AML-193 (cell line): ENCODE measurements around the gene PEMT.
"Not testable (repeated sequence)": the region's sequence is repeated elsewhere in the genome, so short reads cannot be mapped to it uniquely, and the experiment has no call there.

Experiments
- DNase-seq, 2 experiments: peaks; one replicate each; lab custom pipeline; 2025; lab: John Stamatoyannopoulos, UW

Gene PEMT, protein sequence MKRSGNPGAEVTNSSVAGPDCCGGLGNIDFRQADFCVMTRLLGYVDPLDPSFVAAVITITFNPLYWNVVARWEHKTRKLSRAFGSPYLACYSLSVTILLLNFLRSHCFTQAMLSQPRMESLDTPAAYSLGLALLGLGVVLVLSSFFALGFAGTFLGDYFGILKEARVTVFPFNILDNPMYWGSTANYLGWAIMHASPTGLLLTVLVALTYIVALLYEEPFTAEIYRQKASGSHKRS

DNA sequence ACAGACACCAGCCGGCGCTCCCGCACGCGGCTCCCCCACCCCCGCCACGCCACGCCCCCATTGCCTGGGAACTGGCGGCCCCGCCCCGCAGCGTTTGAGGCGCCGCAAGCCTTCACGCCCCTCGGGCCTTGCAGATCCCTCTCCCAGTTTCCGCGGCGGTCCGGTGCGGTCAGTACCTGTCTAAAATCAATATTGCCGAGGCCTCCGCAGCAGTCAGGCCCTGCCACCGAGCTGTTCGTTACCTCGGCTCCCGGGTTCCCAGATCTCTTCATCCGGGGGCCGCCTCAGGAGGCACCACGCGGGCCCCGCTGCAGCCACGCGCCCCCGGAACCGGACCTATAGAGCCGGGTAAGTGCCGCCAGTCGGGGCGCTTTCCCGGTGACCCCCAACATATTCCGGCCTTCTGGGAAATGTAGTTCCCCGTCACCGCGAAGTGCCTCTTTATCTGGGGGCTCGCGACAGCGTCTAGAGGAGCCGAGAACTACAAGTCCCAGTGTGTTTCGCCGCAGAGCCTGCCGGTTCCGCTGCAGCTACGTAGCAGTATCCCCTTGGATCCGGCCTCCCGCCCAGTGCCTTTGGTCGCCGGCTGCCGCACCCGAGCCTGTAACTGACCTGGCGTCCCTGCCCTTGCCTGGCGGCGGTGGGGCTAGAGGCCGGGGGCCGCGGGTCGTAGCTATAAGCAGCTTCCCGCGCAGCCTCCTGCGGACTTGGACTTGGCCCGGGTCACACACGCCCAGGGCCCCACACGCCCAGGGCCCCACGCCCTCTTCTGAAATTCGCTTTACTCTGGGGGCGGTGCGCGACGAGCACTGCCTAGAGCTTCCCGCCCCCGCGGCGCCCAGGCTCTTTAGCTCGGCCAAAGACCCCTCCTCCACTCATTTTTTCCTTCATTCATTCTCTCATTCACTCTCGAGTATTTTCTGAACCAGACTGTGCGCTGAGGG lies at the start of gene PEMT:
Gene PEMT (minus strand): TSS at position 354 of the 944 bp plus-strand sequence. CDS start 82 bp downstream, at position 272.
- peak; percentile 73 to 75 for DNase-seq

DNA sequence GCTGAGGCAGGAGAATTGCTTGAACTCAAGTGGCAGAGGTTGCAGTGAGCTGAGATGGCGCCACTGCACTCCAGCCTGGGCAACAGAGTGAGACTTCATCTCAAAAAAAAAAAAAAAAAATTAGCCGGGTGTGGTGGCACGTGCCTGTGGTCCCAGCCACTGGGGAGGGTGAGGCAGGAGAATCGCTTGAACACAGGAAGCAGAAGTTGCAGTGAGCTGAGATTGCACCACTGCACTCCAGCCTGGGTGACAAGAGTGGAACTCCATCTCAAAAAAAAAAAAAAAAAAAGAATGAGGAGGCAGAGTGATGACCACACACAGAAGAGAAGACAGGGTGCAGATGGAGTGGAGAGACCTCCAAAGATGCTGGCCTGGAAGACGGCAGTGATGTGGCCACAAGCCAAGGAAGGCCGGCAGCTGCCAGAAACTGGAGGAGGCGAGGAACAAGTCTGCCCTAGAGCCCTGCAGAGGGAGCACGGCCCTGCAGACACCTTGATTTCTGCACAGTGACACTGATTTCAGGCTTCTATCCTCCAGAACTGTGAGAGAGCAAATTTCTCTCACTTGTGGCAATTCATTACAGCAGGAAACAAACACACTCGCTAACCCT lies 48.3 kb upstream of the PEMT start:
- DNase-seq: not testable (repeated sequence)

DNA sequence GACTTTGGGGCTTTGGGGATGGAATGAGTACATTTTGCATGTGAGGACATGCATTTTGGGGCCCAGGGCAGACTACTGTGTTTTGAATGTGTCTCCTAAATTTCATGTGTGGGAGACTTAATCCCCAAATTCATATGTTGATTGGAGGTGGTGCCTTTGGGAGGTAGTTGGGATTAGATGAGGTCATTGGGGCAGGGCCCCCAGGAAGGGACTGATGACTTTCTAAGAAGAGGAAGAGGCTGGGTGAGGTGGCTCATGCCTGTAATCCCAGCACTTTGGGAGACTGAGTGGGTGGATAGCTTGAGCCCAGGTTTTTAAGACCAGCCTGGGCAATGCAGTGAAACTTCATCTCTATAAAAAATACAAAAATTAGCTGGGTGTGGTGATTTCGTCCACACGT lies 47.0 kb upstream of the PEMT start:
- DNase-seq: no peak

DNA sequence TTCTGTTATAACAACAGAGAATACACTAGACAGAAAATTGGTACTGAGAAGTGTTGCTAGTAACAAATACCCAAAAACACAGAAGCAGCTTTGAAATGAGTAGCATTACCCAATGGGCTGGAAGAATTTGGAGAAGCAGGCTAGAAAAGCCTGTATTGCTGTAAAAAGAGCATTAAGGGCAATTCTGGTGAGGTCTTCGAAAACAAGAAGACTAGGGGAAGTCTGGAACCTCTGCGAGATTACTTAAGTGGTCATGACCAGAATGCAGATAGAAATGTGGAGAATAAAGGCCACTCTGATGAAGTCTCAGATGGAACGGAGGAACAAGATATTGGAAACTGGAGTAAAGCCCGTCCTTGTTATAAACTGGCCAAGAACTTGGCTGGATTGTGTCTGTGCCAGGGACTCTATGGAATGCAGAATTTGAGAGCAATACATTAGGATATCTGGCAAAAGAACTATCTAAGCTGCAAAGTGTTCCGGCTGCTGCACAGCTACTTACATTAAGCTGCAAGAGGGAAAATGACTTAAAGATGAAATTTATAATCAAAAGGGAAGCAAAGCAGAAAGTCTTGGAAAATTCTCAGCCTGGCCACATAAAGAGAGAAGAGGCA lies 44.9 kb upstream of the PEMT start:
- no peak for DNase-seq

DNA sequence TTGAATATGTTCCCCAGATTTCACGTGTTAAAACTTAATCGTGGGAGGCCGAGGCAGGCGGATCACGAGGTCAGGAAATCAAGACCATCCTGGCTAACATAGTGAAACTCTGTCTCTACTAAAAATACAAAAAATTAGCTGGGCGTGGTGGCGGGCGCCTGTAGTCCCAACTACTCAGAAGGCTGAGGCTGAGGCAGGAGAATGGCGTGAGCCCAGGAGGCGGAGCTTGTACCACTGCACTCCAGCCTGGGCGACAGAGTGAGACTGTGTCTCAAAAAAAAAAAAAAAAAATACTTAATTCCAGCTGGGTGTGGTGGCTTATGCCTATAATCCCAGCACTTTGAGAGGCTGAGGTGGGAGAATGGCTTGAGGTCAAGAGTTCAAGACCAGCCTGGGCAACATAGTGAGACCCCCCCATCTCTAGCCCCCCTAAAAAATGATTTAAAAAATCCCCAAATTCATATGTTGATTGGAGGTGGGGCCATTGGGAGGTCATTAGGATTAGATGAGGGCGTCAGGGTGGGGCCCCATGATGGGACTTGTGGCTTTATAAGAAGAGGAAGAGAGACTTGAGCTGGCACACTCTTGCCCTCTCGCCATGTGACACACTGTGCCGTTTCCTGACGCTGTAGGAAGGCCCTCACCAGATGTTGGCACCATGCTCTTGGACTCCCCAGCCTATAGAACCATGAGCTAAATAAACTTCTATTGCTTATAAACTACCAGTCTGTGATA lies 44.2 kb upstream of the PEMT start:
- not testable (repeated sequence) for DNase-seq

DNA sequence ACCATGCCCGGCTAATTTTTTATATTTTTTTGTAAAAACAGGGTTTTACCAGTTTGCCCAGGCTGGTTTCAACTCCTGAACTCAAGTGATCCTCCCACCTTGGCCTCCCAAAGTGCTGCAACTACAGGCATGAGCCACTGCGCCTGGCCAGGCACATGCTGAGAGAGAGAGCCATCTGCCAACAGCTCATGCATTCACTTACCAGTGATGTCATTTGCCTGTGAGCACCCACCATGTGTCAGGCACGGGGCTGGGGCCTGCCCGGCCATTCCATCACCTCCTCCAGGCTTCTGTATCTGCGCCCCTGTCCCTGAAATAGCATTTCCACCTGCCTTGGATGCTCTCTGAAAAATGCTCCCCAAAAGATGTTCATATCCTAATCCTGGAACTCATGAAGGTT lies 43.6 kb upstream of the PEMT start:
- DNase-seq: no peak

DNA sequence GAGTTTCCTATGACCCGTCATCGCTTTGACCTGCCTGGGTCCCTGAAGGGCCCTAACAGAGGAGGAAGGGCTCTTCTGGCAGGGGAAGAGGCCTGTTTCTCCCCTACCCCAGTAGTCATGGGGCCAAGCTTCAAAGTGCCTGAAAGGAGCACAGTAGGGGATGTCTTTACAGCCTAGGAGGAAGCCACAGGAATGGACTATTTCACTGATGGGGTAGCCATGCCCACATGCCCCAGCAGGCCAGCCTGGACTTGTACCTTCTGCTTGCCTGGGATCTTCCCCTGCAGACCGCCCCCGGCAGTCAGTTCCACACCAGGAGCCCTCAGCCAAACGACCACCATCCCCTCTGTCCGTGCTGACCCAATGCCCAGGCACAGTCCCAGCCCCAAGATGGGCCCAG lies 41.8 kb upstream of the PEMT start:
- DNase-seq: no peak

DNA sequence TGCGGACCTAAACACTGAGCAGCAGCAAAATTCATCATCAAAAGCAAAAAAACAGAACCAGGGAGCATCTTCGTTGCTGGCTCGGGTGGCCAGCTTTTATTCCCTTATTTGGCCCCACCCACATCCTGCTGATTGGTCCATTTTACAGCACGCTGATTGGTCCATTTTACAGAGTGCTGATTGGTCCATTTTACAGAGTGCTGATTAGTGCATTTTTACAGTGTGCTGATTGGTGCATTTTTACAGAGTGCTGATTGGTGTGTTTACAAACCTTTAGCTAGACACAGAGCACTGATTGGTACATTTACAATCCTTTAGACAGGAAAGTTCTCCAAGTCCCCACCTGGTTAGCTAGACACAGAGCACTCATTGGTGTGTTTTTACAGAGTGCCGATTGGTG lies 41.2 kb upstream of the PEMT start:
- DNase-seq: not testable (repeated sequence)

DNA sequence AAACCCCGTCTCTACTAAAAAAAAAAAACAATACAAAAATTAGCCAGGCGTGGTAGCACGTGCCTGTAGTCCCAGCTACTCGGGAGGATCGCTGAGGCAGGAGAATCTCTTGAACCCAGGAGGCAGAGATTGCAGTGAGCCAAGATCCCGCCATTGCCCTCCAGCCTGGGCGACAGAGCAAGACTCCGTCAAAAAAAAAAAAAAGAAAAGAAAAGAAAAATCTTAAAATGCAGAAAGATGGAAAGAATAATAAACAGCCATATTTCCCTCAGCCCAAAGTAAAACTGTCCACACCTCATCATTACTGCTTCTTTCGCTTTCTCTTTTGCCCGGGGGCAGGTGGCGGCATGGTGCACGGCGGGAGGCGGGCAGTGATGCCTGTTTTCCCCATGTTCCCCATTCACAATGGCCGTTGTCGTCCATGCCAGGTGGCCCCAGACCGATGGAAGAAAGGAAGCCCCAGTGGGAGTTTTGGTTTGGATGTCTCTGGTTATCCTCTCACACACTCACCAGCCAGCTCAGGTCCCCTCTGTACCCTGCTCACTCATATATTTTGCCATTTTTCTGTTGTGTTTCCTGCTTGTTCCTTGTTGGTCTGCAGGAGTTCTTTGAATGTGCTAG lies 37.0 kb upstream of the PEMT start:
- no peak for DNase-seq

DNA sequence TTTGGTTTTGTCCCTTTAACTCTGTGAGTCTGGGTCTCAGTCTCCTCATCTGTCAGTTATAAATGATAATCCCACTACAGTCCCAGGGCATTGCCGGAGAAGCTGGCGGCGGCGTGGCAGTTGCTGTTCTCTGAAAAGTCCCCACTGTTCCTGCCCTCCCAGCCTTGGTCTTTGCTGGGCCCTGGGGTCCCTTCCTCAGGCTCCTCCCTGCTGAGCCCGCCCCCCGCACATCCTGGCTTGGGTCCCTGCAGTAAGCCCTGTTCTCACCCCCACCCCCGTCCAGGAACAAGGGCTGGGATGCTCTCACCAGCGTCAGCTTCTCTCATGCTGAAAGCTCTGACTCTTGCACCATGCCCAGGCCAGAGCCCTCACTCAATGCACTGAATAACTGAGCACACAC lies 35.3 kb upstream of the PEMT start:
- no peak for DNase-seq

DNA sequence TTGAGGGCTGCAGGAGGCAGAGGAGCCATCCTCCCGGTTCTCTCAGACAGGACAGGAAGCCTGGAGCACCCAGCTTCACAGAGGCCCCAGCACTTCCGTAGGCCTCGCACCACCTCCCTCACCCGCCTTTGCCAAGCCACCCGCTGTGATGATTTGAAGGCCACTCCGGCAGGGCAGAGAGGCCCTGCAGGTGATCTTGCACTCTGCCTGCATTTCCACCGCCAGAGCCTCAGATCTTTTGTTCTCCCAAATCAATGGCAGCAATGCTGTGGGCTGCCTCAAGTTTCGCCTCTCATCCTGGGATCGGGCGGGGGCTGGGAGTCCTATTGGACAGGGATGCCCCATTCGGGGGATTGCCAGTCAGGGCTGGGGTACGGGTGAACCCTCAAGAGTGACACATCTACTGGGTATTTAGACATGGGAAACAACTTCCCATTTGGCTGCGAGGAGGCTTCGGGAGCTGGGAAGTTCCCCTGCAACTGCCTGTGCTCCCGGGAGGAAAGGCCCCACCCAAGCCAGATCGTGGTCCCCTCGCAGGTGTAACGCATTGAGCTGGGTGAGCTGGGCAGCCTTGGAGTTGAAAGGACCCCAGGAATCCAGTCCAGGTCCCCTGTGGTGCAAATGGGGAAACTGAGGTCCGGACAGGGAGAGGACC lies 34.8 kb upstream of the PEMT start:
- no peak for DNase-seq

DNA sequence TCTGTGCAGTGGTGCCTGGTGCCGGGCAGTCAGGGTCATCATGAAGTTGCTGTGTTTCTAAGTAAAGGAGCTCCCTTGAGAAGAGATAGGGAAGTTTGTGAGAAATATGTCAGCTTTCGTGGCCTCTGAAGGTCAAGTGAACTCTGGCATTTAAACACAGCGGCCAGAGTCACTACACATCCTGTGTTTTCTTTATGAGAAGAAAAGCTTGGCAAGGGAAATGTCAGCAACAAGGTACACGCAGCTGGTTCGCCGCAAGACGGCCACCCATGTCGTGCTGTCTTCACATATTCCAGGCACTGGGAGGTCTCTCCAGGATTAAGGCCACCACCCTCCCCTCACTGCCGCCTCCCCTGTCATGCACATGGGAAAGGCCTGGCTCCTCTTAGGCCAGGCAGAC lies 33.2 kb upstream of the PEMT start:
- no peak for DNase-seq

DNA sequence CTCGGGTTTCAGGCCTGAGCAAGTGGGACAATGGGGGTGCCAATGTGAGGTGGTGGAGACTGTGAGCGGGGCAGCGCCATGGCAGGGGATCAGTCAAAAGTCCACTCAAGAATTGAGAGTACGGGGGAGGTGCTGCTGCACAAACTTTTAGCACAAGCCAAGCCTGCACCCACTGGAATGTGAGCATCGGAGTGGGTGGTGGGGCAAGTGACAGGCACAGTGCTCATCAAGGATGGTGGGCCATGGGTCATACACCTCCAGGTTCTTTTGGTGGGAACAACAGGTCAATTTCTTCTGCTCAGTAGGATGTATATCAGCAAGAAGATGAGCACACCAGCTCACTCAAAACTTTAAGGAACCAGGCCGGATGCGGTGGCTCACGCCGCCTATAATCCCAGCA lies 32.4 kb upstream of the PEMT start:
- DNase-seq: no peak

DNA sequence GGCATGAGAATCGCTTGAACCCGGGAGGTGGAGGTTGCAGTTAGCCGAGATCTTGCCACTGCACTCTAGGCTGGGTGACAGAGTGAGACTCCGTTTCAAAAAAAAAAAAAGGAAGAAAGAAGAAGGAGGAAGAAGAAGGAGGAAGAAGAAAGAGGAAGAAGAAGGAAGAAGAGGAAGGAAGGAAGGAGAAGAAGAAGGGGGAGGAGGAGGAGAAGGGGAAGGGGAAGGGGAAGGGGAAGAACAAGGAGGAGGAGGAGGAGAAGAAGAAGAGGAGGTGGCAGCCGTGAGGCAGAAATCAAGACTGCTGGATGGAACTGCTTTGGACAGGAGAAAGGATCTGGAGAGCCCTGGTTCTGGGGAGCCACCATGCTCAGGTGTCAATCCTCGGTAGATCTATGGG lies 29.7 kb upstream of the PEMT start:
- no peak for DNase-seq

DNA sequence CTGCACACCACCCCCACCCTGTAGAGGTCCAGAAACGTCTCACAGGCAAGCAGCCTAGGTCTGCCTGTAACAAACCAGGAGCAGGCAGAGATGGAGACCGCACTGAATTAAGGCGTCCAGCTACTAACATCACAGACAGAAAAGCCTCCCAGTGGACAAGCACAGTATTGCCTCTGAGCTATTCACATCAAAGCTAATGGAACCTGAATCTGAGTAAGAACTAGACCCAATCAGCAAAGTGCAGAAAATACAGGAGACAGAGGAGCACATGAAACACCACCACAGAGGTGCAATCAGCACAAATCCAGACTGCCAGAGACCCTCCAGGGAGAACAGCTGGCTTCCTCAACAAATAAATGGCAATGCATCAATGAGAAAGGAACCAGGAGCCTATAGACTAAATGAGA lies 22.2 kb upstream of the PEMT start:
- DNase-seq: peak; percentile 17 to 37

DNA sequence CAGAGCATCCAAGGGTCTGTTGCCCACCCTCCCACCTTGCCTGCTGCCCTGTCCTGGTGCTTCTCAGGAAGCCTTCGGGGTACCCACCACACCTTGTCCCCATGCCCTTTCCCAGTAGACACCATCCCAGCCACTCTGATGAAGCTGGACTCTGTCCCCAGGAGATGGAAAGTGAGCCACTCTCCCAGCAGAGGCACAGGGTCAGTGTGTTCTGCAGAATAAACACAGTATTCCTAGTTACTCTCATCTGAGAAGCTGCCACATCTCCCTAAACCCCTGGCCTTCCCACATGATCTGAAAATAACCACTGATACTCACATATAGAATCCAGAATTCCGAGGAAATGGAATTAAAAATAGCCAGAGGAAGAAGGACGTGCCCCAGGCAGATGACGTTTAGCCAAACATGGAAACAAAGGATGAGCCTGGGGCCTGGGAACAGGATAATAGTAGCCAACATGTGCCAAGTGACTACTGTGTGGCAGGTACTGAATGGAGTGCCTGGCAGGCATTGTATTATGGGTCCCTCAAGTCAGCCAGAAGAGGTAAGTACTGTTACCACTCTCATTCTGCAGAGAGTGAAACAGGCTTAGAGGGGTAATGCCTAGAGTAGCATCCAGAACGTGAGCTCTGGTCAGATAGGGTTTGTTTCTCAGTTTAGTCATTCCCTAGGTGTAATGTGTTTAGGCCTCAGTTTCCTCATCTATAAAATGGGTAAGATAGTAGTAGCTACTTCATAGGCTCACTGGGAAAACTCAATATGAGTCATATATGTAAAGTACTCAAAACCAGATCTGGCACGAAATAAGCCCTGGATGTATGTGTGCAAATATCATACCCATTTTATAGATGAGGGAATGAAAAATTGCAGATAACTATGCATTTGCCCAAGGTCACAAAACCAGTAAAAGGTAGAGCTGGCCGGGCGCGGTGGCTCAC lies 20.8 kb upstream of the PEMT start:
- no peak for DNase-seq

DNA sequence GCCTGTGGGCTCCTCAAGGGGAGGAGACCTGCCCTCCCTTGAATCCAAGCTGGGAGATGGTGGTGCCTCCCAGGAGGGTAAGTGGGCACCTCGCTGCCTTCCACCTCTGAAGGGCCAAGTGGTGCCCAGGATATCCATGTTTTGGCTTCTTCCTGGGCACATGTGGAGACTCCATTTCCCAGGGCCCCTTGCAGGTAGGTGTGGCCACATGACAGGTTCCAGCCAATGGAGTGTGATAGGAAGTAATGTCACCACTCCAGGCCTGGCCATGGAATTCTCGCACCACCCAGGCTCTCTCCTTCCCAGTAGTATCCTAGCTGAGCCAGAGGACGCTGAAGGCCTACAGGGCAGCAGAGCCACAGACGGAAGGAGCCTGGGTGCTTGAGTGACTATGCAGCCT lies 17.6 kb upstream of the PEMT start:
- DNase-seq: no peak

DNA sequence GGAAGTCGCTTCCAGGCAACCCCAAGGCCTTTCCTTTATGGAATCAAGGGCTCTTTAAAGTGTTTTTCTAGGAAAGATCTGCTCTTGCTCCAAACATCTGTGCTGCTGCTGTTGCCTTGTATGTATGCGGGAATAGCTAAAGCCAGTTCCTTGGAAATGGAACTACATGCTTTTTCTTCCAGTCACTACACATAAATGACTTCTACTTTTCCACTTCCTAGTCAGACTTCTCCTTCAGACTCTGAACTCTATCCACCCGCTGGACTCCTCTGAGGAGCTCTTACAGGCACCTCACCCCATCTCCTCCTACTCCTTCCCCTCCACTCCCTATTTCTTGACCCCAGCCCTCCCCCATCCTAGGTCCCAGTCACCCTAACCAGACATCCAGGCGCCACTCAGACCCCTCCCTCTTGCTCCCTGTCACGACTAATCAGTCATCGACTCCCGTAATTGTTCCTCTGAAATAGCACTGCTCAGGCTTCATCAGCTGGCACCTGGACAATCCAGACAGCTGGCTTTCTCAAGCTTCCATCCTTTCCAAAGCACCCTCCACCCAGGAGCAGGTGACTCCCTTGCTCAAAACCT lies 15.0 kb upstream of the PEMT start:
- no peak for DNase-seq

DNA sequence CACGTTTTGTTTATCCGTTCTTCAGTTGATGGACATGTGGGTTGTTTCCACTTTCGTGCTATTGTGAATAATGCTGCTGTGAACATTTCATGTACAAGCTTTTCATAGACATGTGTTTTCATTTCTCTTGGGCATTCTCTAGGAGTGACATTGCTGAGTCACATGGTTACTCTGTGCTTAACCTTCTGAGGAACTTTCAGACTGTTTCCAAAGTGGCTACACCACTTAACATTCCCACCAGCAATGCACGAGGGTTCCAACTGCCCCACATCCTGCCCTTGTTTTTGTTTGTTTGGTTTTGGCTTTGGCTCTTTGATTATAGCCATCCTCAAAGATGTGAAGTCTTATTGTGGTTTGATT lies 14.2 kb upstream of the PEMT start:
- DNase-seq: no peak
